ENCODE data around the gene TMPRSS6. TPM values are rescaled to one million over a fixed set of nuclear protein-coding genes. Genes with fewer than 3 reads are reported as not detected.
A peak's percentile ranks its signal among the peaks of the same experiment; 100 is the strongest.

Gene TMPRSS6
- not detected in 2 replicates for total RNA-seq (2021; fragmentation: NEBNext Ultra II Directional; extraction: Animal tissue kit (Norgen Biotek cat#: 25700))
- 0.02 and 0.05 TPM in 2 replicates for polyA plus RNA-seq (2011; rRNA removed)
- 0.06 TPM for polyA plus RNA-seq (2011; cell fraction: cytosol; rRNA removed)
- 0.19 TPM for polyA plus RNA-seq (2011; cell fraction: nucleus; rRNA removed)
- 0.13 to 0.27 TPM (median 0.19 TPM) in 4 replicates for polyA plus RNA-seq (2012, experiment 1 of 2)
- polyA plus RNA-seq (2012, experiment 2 of 2) = 0.09 TPM
- polyA plus RNA-seq (2013, experiment 1 of 2) = 0.02 TPM
- 0.02 TPM for polyA plus RNA-seq (2013, experiment 2 of 2)
- polyA minus RNA-seq (2011; rRNA and poly(A)+ RNA removed) = not detected in 2 replicates
- not detected for polyA minus RNA-seq (2011; cell fraction: cytosol; rRNA and poly(A)+ RNA removed)
- polyA minus RNA-seq (2011; cell fraction: nucleus; rRNA and poly(A)+ RNA removed) = not detected
- long read RNA-seq, experiment 1 = 0 reads
- long read RNA-seq, experiment 2 = 0 reads

- ChIA-PET POLR2A (ENCODE audit: partially characterized antibody) (no interaction called here), CTCF (ENCODE audit: partially characterized antibody) (interaction anchor here (0.6 to 1.0 kb wide), 2 partner anchors 30 to 53 kb away, joined by 3 read pairs; no protein-coding TSS in a partner anchor)
- no peaks in the 10 kb centered on the region for H3K79me1 ChIP-seq (ENCODE audit: low read depth, low read length)
- no peak within 1 kb of the TSS for H4K91ac ChIP-seq (replicated peaks; ENCODE audit: insufficient read length, low read length)
- H3K79me2 ChIP-seq (ENCODE audit: control insufficient read depth in 1 of 2, insufficient read depth in 2 of 2, low read length in 2 of 2) = no peaks in the 10 kb centered on the region
- no peak within 1 kb of the TSS; the same call in 1 of the 2 replicates for H3K18ac ChIP-seq (ENCODE audit: extremely low read depth, low read length)
- H3K14ac ChIP-seq (ENCODE audit: insufficient read length) = no peak within 1 kb of the TSS
- peaks cover 6% of the 10 kb centered on the region; the same call in 1 of the 2 replicates for H3K23me2 ChIP-seq (ENCODE audit: low read depth, low read length)
- H3K9ac ChIP-seq (replicated peaks in 1 of 4; ENCODE audit: extremely low read depth in 1 of 4, low read depth in 3 of 4, low read length in 3 of 4) = no peak within 1 kb of the TSS; a peak in 1 of 7 replicates
- H3K23ac ChIP-seq (ENCODE audit: insufficient read length) = no peak within 1 kb of the TSS
- no peak within 1 kb of the TSS for H3K27ac ChIP-seq (ENCODE audit: low read depth, low read length)
- no peak within 1 kb of the TSS for H2BK5ac ChIP-seq (ENCODE audit: low read depth, low read length)
- no peak within 1 kb of the TSS for H2AFZ ChIP-seq (ENCODE audit: low read length)
- no peak within 1 kb of the TSS for H4K5ac ChIP-seq (ENCODE audit: insufficient read length, low read depth, low read length)
- peaks cover 0 to 3% of the 10 kb centered on the region in 2 experiments for H4K20me1 ChIP-seq (replicated peaks in 1 of 2; ENCODE audit: control insufficient read depth in 1 of 2, insufficient read depth in 2 of 2, low read length in 2 of 2)
- no peaks in the 10 kb centered on the region for H3K9me3 ChIP-seq (ENCODE audit: insufficient read depth in 2 of 2, low read depth in 1 of 2, low read length in 1 of 2)
- peak within 1 kb of the TSS; percentile 71; the same call in 1 of the 2 replicates for H4K8ac ChIP-seq (ENCODE audit: extremely low read depth, insufficient read depth, low read length)
- no peak within 1 kb of the TSS for H3K4me3 ChIP-seq (ENCODE audit: extremely low read depth in 1 of 4, insufficient read depth in 2 of 4, low read depth in 3 of 4, low read length in 4 of 4)
- no peaks in the 10 kb centered on the region for H3K36me3 ChIP-seq (ENCODE audit: control insufficient read depth in 2 of 4, insufficient read depth in 4 of 4, low read length in 3 of 4)
- WGBS, 2 experiments (ENCODE audit: extremely low coverage in 1 of 2, insufficient coverage in 1 of 2, insufficient read length in 1 of 2, insufficient replicate concordance in 2 of 2, low coverage in 1 of 2, low lambda C conversion rate in 2 of 2, missing lambda C conversion rate in 1 of 2) = 84% methylated on average over 8 of the region's 13 CpGs; no CpG with 5 or more reads in 1 of the 2 experiments
- no peak within 1 kb of the TSS for H2AK5ac ChIP-seq (ENCODE audit: low read depth, low read length)
- H3K4me2 ChIP-seq (ENCODE audit: insufficient read depth in 1 of 2, low read depth in 2 of 2, low read length in 2 of 2) = no peak within 1 kb of the TSS
- peaks cover 0 to 2% (median under 1%) of the 10 kb centered on the region in 4 experiments; a peak in 2 of 7 replicates for H3K27me3 ChIP-seq (replicated peaks in 1 of 4; ENCODE audit: control insufficient read depth in 3 of 4, extremely low read depth in 1 of 4, insufficient read depth in 3 of 4, low read length in 3 of 4)
- no peak within 1 kb of the TSS for H2BK20ac ChIP-seq (ENCODE audit: low read length)
- H2BK120ac ChIP-seq (replicated peaks; ENCODE audit: low read depth, low read length) = no peak within 1 kb of the TSS
- no peak within 1 kb of the TSS for H2BK15ac ChIP-seq (ENCODE audit: low read length)
- peaks cover 0 to 5% (median under 1%) of the 10 kb centered on the region in 4 experiments; a peak in 2 of 7 replicates for H3K4me1 ChIP-seq (replicated peaks in 1 of 4; ENCODE audit: control insufficient read depth in 3 of 4, insufficient read depth in 4 of 4, low read length in 3 of 4)
- H3K4ac ChIP-seq (replicated peaks; ENCODE audit: insufficient read length, low read depth, low read length) = no peak within 1 kb of the TSS
- no peak within 1 kb of the TSS for H2BK12ac ChIP-seq (ENCODE audit: low read depth, low read length)
- H3K56ac ChIP-seq (replicated peaks; ENCODE audit: insufficient read length, low read depth, low read length) = no peak within 1 kb of the TSS
- no peak for FAIRE-seq
- no peak for DNase-seq (ENCODE audit: low read depth in 1 of 2, low spot score in 2 of 2)
- no peak for TF ChIP-seq CHD2 (IDR thresholded peaks at IDR 0.05; ENCODE audit: low read length)
- no peak for TF ChIP-seq EZH2 (IDR thresholded peaks at IDR 0.05; ENCODE audit: low read depth, low read length, severe bottlenecking)
- no peak for TF ChIP-seq FOSL1 (IDR thresholded peaks at IDR 0.05; ENCODE audit: insufficient read depth, low read depth, low read length)
- TF ChIP-seq ASH2L (IDR thresholded peaks at IDR 0.05; ENCODE audit: low read length) = no peak
- TF ChIP-seq SIN3A (conservative IDR thresholded peaks at IDR 0.05 in 1 of 2, IDR thresholded peaks at IDR 0.05 in 1 of 2; ENCODE audit: low read depth in 1 of 2, low read length in 2 of 2) = no peak
- no peak for TF ChIP-seq CREB1 (IDR thresholded peaks at IDR 0.05)
- TF ChIP-seq GTF2F1 (IDR thresholded peaks at IDR 0.05; ENCODE audit: borderline replicate concordance, low read depth, low read length) = no peak
- TF ChIP-seq E2F6 (IDR thresholded peaks at IDR 0.05) = no peak
- no peak for TF ChIP-seq POLR2A (IDR thresholded peaks at IDR 0.05; ENCODE audit: control extremely low read depth in 1 of 2, low read depth in 2 of 2, low read length in 2 of 2)
- TF ChIP-seq SP1 (IDR thresholded peaks at IDR 0.05; ENCODE audit: low read depth, low read length) = no peak
- TF ChIP-seq POU5F1 (IDR thresholded peaks at IDR 0.05; ENCODE audit: low read depth, low read length) = no peak
Observed at GRCh38 chr22:37109242-37109917, at the start of gene TMPRSS6. TMPRSS6 (minus strand) TSS chr22:37109713; CDS start chr22:37103417, 6,296 bp downstream.
